HG03457 (cell line): ENCODE results near the gene NPY5R.

Experiments used
- ATAC-seq: cut with Tn5 transposase; IDR thresholded peaks from one replicate; pipeline ENCODE4 v1.9.1; 2021; ENCODE audit warnings: moderate number of reproducible peaks; ENCODE audit not compliant: unreplicated experiment

Gene NPY5R

GRCh38 chr4:163384434-163384833 is 40.7 kb downstream of the NPY5R start:
- ATAC-seq: no peak

- ATAC-seq: no peak
Observed at GRCh38 chr4:163384926-163385325, 41.2 kb downstream of the NPY5R start.

- no peak for ATAC-seq
Observed at GRCh38 chr4:163385466-163385865, 41.8 kb downstream of the NPY5R start.

- ATAC-seq: no peak
Observed at GRCh38 chr4:163391756-163392155, 48.1 kb downstream of the NPY5R start.

GRCh38 chr4:163392328-163392727 is 48.6 kb downstream of the NPY5R start:
- no peak for ATAC-seq

GRCh38 chr4:163393471-163393870 is 49.8 kb downstream of the NPY5R start:
- ATAC-seq: no peak

- ATAC-seq: no peak
Observed at GRCh38 chr4:163395055-163395454, 51.4 kb downstream of the NPY5R start.

- ATAC-seq: no peak
Observed at GRCh38 chr4:163395758-163396157, 52.1 kb downstream of the NPY5R start.

GRCh38 chr4:163398238-163398637 is 54.5 kb downstream of the NPY5R start:
- no peak for ATAC-seq

GRCh38 chr4:163400911-163401310 is 57.2 kb downstream of the NPY5R start:
- ATAC-seq: no peak
